Measurements from ENCODE around the gene MRPL51. TPM values are rescaled to one million over a fixed set of nuclear protein-coding genes. Genes with fewer than 3 reads are reported as not detected.

Gene MRPL51
- polyA plus RNA-seq, 1 donor (not counting 4 experiments of a cell fraction or from before 2014, with no cell fraction given): 184 TPM

GRCh38 chr12:6472491-6472890 is 20.6 kb downstream of the MRPL51 start:
- H3K79me2 ChIP-seq (ENCODE audit: control insufficient read depth, insufficient read depth, low read length): peaks cover 3% of the 10 kb centered on the region
- no peak for FAIRE-seq
- no peak overlapping the region for H3K4me2 ChIP-seq (ENCODE audit: control insufficient read depth, extremely low read depth, insufficient read depth, low read depth, low read length)
- no peaks in the 10 kb centered on the region for H3K9me1 ChIP-seq (ENCODE audit: control insufficient read depth, extremely low read depth, insufficient read depth, low read length)
- no peaks in the 10 kb centered on the region for H4K20me1 ChIP-seq (ENCODE audit: control insufficient read depth, extremely low read depth, insufficient read depth, low read length)
- H3K36me3 ChIP-seq (ENCODE audit: control insufficient read depth in 2 of 2, extremely low read depth in 1 of 2, insufficient read depth in 2 of 2, low read length in 2 of 2): no peaks in the 10 kb centered on the region
- H3K4me3 ChIP-seq (ENCODE audit: control insufficient read depth in 2 of 3, extremely low read depth in 1 of 3, insufficient read depth in 2 of 3, low read depth in 1 of 3, low read length in 3 of 3): no peak overlapping the region
- no peak for DNase-seq (ENCODE audit: low read depth, low spot score)
- no peak for TF ChIP-seq EZH2 (IDR thresholded peaks at IDR 0.05; ENCODE audit: low read length)
- no peak for TF ChIP-seq CTCF (optimal IDR thresholded peaks at IDR 0.05 in 1 of 3, IDR thresholded peaks at IDR 0.05 in 1 of 3, conservative IDR thresholded peaks at IDR 0.05 in 1 of 3; ENCODE audit: extremely low read depth in 1 of 3, insufficient read depth in 2 of 3, low read length in 3 of 3)
- H3K27ac ChIP-seq (ENCODE audit: control insufficient read depth, insufficient read depth, low read length): no peak overlapping the region
- peaks cover 22% of the 10 kb centered on the region for H3K4me1 ChIP-seq (ENCODE audit: control insufficient read depth, extremely low read depth, insufficient read depth, low read length)
- no peaks in the 10 kb centered on the region for H3K9me3 ChIP-seq (ENCODE audit: control insufficient read depth, low read depth, low read length)
- H3K9ac ChIP-seq (ENCODE audit: control insufficient read depth, extremely low read depth, insufficient read depth, low read length): no peak overlapping the region
- H3K27me3 ChIP-seq (ENCODE audit: control insufficient read depth, extremely low read depth, insufficient read depth, low read length): no peaks in the 10 kb centered on the region
- dilution Hi-C loops (cut with MboI; ENCODE audit: extremely low pct_ligation_motif_present, low sequenced_read_pairs): no loop called here
- H2AFZ ChIP-seq (ENCODE audit: control insufficient read depth, low read length): no peak overlapping the region

GRCh38 chr12:6471989-6472360 is 21.1 kb downstream of the MRPL51 start:
- no peak for DNase-seq (ENCODE audit: low read depth, low spot score)

More at GRCh38 chr12:6471989-6472360, 21.1 kb downstream of the MRPL51 start:
- no peak overlapping the region for H3K27ac ChIP-seq (ENCODE audit: control insufficient read depth, insufficient read depth, low read length)
- no peak overlapping the region for H3K4me2 ChIP-seq (ENCODE audit: control insufficient read depth, extremely low read depth, insufficient read depth, low read depth, low read length)
- peaks cover 3% of the 10 kb centered on the region for H3K79me2 ChIP-seq (ENCODE audit: control insufficient read depth, insufficient read depth, low read length)
- H3K9me1 ChIP-seq (ENCODE audit: control insufficient read depth, extremely low read depth, insufficient read depth, low read length): no peaks in the 10 kb centered on the region
- H3K36me3 ChIP-seq (ENCODE audit: control insufficient read depth in 2 of 2, extremely low read depth in 1 of 2, insufficient read depth in 2 of 2, low read length in 2 of 2): no peaks in the 10 kb centered on the region
- no peak overlapping the region for H3K4me3 ChIP-seq (ENCODE audit: control insufficient read depth in 2 of 3, extremely low read depth in 1 of 3, insufficient read depth in 2 of 3, low read depth in 1 of 3, low read length in 3 of 3)
- no peak overlapping the region for H2AFZ ChIP-seq (ENCODE audit: control insufficient read depth, low read length)
- TF ChIP-seq EZH2 (IDR thresholded peaks at IDR 0.05; ENCODE audit: low read length): no peak
- TF ChIP-seq CTCF (optimal IDR thresholded peaks at IDR 0.05 in 1 of 3, IDR thresholded peaks at IDR 0.05 in 1 of 3, conservative IDR thresholded peaks at IDR 0.05 in 1 of 3; ENCODE audit: extremely low read depth in 1 of 3, insufficient read depth in 2 of 3, low read length in 3 of 3): no peak
- H3K27me3 ChIP-seq (ENCODE audit: control insufficient read depth, extremely low read depth, insufficient read depth, low read length): no peaks in the 10 kb centered on the region
- no peaks in the 10 kb centered on the region for H4K20me1 ChIP-seq (ENCODE audit: control insufficient read depth, extremely low read depth, insufficient read depth, low read length)
- H3K9me3 ChIP-seq (ENCODE audit: control insufficient read depth, low read depth, low read length): no peaks in the 10 kb centered on the region
- FAIRE-seq: no peak
- dilution Hi-C loops (cut with MboI; ENCODE audit: extremely low pct_ligation_motif_present, low sequenced_read_pairs): no loop called here
- peaks cover 22% of the 10 kb centered on the region for H3K4me1 ChIP-seq (ENCODE audit: control insufficient read depth, extremely low read depth, insufficient read depth, low read length)
- no peak overlapping the region for H3K9ac ChIP-seq (ENCODE audit: control insufficient read depth, extremely low read depth, insufficient read depth, low read length)

Measured in keratinocyte (primary cell).